Vagina (tissue), 2 donors: Measurements from ENCODE around the gene DNPH1. TPM values are rescaled to one million over a fixed set of nuclear protein-coding genes. Genes with fewer than 3 reads are reported as not detected.

Source experiments
- DNase-seq, 2 donors: peaks; one replicate each; pipeline ENCODE4 v3.0.0-alpha.2; 2017; ENCODE audit errors: extremely low spot score in 2 of 2
- H3K27ac ChIP-seq: fragments of 200-600 bp; sonication (generic); one replicate; pipeline ENCODE4 v1.5.1; 2019
- H3K27me3 ChIP-seq: fragments of 200-600 bp; sonication (generic); one replicate; pipeline ENCODE4 v1.5.1; 2019
- H3K36me3 ChIP-seq, 2 donors: fragments of 200-600 bp; sonication (generic); one replicate each; pipeline ENCODE4 v1.5.1; 2017 to 2019
- H3K4me1 ChIP-seq: fragments of 200-600 bp; sonication (generic); one replicate; pipeline ENCODE4 v1.5.1; 2019
- H3K4me3 ChIP-seq, 2 donors: fragments of 200-600 bp; sonication (generic); 1 replicate in 1 of 2; 2 replicates in 1 of 2; pipeline ENCODE4 v1.5.1; 2016 to 2019
- H3K9me3 ChIP-seq: fragments of 200-600 bp; sonication (generic); one replicate; pipeline ENCODE4 v1.5.1; 2019
- POLR2A ChIP-seq, 2 donors: fragments of 450-650 bp; IDR thresholded peaks; one replicate each; pipeline ENCODE4 v1.6.1; 2017; ENCODE audit warnings: antibody characterized with exemption in 2 of 2, mild to moderate bottlenecking in 2 of 2, moderate library complexity in 2 of 2
- POLR2AphosphoS5 ChIP-seq, 2 donors: sonication (generic); formaldehyde crosslinking; IDR thresholded peaks; one replicate each; pipeline ENCODE4 v1.9.0; 2017; ENCODE audit warnings: antibody characterized with exemption in 2 of 2, mild to moderate bottlenecking in 2 of 2, low read depth in 1 of 2; ENCODE audit not compliant: insufficient read depth in 1 of 2
- intact Hi-C: fragments of 100-400 bp; cut with DNase I; formaldehyde crosslinking; loops from one replicate; pipeline ENCODE4 v1.15.1; 2023
- total RNA-seq: library from RNA; depleted of rRNA; stranded (reverse); fragments of >200 nt; gene quantifications from one replicate; pipeline ENCODE4 v1.2.3, GENCODE V29; 2016
- TF ChIP-seq, protein P1 (sequence below), 3 experiments: fragments of 450-650 bp in 2 of 3; fragments of 200-600 bp in 1 of 3; sonication (generic) in 1 of 3; IDR thresholded peaks; one replicate each; pipeline ENCODE4 v1.5.1; 2017 to 2019; ENCODE audit warnings: antibody characterized with exemption in 3 of 3, mild to moderate bottlenecking in 2 of 3, moderate library complexity in 2 of 3

The DNPH1 gene
- total RNA-seq, 1 donor from 2014 or later: 61.9 TPM

GRCh38 chr6:43176423-43176786 lies 52.9 kb downstream of the DNPH1 start:
- Histone ChIP-seq H3K4me1 (peaks cover 39% of the 10 kb centered on the region), H3K27ac (no peak overlapping the region), H3K27me3 (no peaks in the 10 kb centered on the region), H3K9me3 (no peaks in the 10 kb centered on the region), H3K4me3 (no peak overlapping the region), H3K36me3 (peaks cover 0 to 44% of the 10 kb centered on the region in 2 donors)
- intact Hi-C loops: no loop called here
- DNase-seq: no peak
- TF ChIP-seq, protein P1, sequence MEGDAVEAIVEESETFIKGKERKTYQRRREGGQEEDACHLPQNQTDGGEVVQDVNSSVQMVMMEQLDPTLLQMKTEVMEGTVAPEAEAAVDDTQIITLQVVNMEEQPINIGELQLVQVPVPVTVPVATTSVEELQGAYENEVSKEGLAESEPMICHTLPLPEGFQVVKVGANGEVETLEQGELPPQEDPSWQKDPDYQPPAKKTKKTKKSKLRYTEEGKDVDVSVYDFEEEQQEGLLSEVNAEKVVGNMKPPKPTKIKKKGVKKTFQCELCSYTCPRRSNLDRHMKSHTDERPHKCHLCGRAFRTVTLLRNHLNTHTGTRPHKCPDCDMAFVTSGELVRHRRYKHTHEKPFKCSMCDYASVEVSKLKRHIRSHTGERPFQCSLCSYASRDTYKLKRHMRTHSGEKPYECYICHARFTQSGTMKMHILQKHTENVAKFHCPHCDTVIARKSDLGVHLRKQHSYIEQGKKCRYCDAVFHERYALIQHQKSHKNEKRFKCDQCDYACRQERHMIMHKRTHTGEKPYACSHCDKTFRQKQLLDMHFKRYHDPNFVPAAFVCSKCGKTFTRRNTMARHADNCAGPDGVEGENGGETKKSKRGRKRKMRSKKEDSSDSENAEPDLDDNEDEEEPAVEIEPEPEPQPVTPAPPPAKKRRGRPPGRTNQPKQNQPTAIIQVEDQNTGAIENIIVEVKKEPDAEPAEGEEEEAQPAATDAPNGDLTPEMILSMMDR (IDR thresholded peaks at IDR 0.05): no peak
- TF ChIP-seq POLR2A (IDR thresholded peaks at IDR 0.05): no peak
- TF ChIP-seq POLR2AphosphoS5 (IDR thresholded peaks at IDR 0.05; ENCODE audit: insufficient read depth in 1 of 2, low read depth in 1 of 2): no peak

DNA sequence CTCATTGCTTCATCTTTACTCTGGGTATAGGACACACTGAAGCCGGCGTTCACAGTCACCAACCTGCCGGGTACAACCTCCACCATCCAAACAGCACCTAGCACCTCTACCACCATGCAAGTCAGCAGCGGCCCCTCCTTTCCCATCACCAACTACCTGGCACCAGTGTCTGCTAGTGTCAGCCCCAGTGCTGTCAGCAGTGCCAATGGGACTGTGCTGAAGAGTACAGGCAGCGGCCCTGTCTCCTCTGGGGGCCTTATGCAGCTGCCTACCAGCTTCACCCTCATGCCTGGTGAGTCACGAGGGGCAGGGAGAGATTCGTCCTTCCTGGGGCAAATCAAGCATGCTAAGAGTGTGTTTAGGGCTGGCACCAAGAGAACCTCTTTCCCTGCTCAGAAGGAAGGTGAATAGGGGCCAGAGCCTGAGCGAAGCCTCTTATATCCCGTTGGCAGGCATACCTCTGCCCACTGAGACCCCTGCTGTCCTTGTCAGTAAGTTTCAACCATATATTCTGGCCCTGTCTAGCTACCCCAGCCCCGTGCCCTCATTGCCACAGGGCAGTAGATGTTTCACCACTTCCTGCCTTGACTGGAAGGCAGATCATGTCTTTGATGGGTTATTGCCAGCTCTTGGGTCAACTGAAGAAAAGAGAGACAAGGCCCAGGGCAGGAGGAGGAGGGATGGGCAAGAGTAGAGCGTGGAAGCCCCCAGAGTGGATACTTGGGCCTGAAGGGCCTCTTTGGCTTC lies 53.4 kb downstream of the DNPH1 start:
- no peak for TF ChIP-seq POLR2A (IDR thresholded peaks at IDR 0.05)
- TF ChIP-seq, protein P1 (IDR thresholded peaks at IDR 0.05): no peak
- TF ChIP-seq POLR2AphosphoS5 (IDR thresholded peaks at IDR 0.05; ENCODE audit: insufficient read depth in 1 of 2, low read depth in 1 of 2): no peak
- peak overlapping the region; percentile 97 for H3K27ac ChIP-seq
- DNase-seq: no peak
- H3K36me3 ChIP-seq: peaks cover 0 to 44% of the 10 kb centered on the region in 2 donors
- H3K4me1 ChIP-seq: peaks cover 35% of the 10 kb centered on the region
- no peaks in the 10 kb centered on the region for H3K27me3 ChIP-seq
- intact Hi-C loops: no loop called here
- H3K9me3 ChIP-seq: no peaks in the 10 kb centered on the region
- no peak overlapping the region for H3K4me3 ChIP-seq

Other genes starting within 250 kb of the DNPH1 start
- gene PPP2R5D, start 244.9 kb downstream of the DNPH1 start, total RNA-seq: 26.3 TPM
- 40.3 TPM for gene MEA1, start 215.5 kb downstream of the DNPH1 start, total RNA-seq
- 52.1 TPM for gene KLHDC3, start 215.2 kb downstream of the DNPH1 start, total RNA-seq
- gene RRP36, start 207.9 kb downstream of the DNPH1 start, total RNA-seq: 36.6 TPM
- 13.0 TPM for gene CUL7, start 175.6 kb downstream of the DNPH1 start, total RNA-seq
- gene MRPL2, start 170.0 kb downstream of the DNPH1 start, total RNA-seq: 14.2 TPM
- gene KLC4, start 169.8 kb downstream of the DNPH1 start, total RNA-seq: 17.2 TPM
- 62.1 TPM for gene PTK7, start 153.2 kb downstream of the DNPH1 start, total RNA-seq
- gene SRF, start 58.2 kb downstream of the DNPH1 start, total RNA-seq: 28.2 TPM
- 49.1 TPM for gene CUL9, start 47.3 kb downstream of the DNPH1 start, total RNA-seq
- not detected for gene TTBK1, start 14.0 kb upstream of the DNPH1 start, total RNA-seq
- gene SLC22A7, start 68.8 kb upstream of the DNPH1 start, total RNA-seq: not detected
- not detected for gene CRIP3, start 79.3 kb upstream of the DNPH1 start, total RNA-seq
- 17.2 TPM for gene ZNF318, start 140.2 kb upstream of the DNPH1 start, total RNA-seq
- 22.8 TPM for gene ABCC10, start 198.1 kb upstream of the DNPH1 start, total RNA-seq
- 3.9 TPM for gene DLK2, start 226.1 kb upstream of the DNPH1 start, total RNA-seq
- gene TJAP1, start 248.1 kb upstream of the DNPH1 start, total RNA-seq: 27.5 TPM